Measurements from ENCODE around the gene KCNQ1. TPM values are rescaled to one million over a fixed set of nuclear protein-coding genes. Genes with fewer than 3 reads are reported as not detected.

The KCNQ1 gene
- total and polyA plus RNA-seq, 9 of the 15 experiments (the other 6 are each of a cell fraction or from before 2014, with no cell fraction given): 0.44 TPM; not detected in 8

DNA sequence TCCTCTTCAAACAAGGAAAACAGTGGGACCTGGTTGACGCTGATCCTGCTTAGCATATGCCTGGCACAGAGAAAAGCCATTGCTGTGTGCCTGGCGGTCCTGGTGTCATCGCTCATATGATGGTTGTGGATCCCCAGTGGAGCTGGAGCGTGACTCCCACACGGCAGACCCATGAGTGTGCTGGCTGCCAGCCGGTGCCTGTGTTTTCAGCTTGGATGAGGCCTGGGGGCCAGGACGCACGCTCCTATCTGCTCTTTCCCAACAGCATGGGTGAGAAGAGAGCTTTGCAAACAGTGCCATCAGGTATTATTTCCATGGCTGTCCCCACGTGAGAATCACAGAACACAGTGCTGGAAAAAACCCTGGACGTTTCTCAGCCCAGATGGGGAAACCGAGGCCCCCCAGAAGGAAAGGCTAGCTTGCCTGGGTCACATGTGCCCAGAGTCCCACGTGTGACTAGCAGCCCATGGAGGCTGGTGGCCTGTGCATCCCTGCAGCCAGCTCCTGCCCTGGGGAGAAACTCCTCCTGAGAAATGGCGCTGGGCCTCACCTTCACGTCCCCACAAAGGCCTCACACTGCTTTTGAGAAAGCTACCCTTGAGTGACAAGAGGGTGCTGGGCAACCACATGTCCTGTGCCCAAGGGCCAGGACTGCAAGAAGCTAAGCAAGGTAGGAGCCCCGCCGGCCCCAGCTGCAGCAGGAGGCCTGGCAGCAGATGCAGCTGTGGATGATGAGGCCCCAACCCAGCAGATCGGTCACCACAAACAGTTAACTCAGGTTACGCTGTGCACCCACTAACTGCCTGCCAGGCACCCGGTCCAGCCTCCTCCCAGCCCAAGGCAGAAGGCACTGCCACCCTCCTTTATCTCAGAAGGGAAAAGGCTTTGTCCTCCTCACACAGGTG is 436.5 kb downstream of the KCNQ1 start:
- no peak overlapping the region for H3K27ac ChIP-seq (ENCODE audit: extremely low read depth, low read depth, low read length)
- no TSS peak for BruUV-seq (replicated peaks)
- WGBS (ENCODE audit: insufficient coverage, low coverage, missing lambda C conversion rate): 41% methylated on average over 19 of the region's 19 CpGs
- peaks cover 8 to 47% of the 10 kb centered on the region in 2 experiments; a peak in 4 of 5 replicates for H3K4me1 ChIP-seq (replicated peaks in 1 of 2; ENCODE audit: control insufficient read depth in 2 of 2, insufficient read depth in 2 of 2, low read length in 2 of 2)
- no peaks in the 10 kb centered on the region for H4K20me1 ChIP-seq (replicated peaks; ENCODE audit: control insufficient read depth, insufficient read depth, low read length)
- H3K4me2 ChIP-seq (ENCODE audit: insufficient read depth, low read length): no peak overlapping the region
- DNase-seq (ENCODE audit: extremely low read depth in 1 of 4, low spot score in 3 of 4) (no peak), ATAC-seq (no peak), FAIRE-seq (no peak)
- intact Hi-C loops (cut with micrococcal nuclease) (loop anchor here (10.0 kb wide), 1 partner anchor 317 kb away; no protein-coding TSS in a partner anchor), in situ Hi-C loops (cut with MboI) (no loop called here)
- H3K9me1 ChIP-seq (ENCODE audit: control insufficient read depth, insufficient read depth, low read length): no peaks in the 10 kb centered on the region
- peaks cover 6% of the 10 kb centered on the region for H3K9me3 ChIP-seq (replicated peaks; ENCODE audit: control insufficient read depth, insufficient read depth, low read depth, low read length)
- H3K36me3 ChIP-seq (ENCODE audit: control insufficient read depth, insufficient read depth, low read length): no peaks in the 10 kb centered on the region
- no peak overlapping the region for H2AFZ ChIP-seq (ENCODE audit: low read depth, low read length)
- H3K9ac ChIP-seq (ENCODE audit: insufficient read depth in 1 of 2, low read depth in 2 of 2, low read length in 2 of 2): no peak overlapping the region; a peak in 1 of 4 replicates
- H3K4me3 ChIP-seq: no peak overlapping the region
- no peaks in the 10 kb centered on the region for H3K79me2 ChIP-seq (ENCODE audit: control insufficient read depth, insufficient read depth, low read length)
- CTCF ChIA-PET (ENCODE audit: low intra/inter-chr PET ratio): interaction anchor here (0.7 kb wide), 1 partner anchor 98 kb away, joined by 3 read pairs; no protein-coding TSS in a partner anchor
- 0 out of 5 replicates have a peak, but pooled peaks cover 0 to 12% of the 10 kb centered on the region in 2 experiments for H3K27me3 ChIP-seq (ENCODE audit: control insufficient read depth in 2 of 2, insufficient read depth in 2 of 2, low read length in 2 of 2)
- POLR2A ChIA-PET: interaction anchor here (0.6 to 1.1 kb wide), 3 partner anchors 13 to 182 kb away, joined by 3 to 5 read pairs (median 4); partner anchors contain the start of gene KCNQ1OT1
- no peak for TF ChIP-seq TAF15 (IDR thresholded peaks at IDR 0.05; ENCODE audit: low read depth, low read length)
- no peak for TF ChIP-seq ZSCAN29 (IDR thresholded peaks at IDR 0.05)
- TF ChIP-seq SNRNP70 (optimal IDR thresholded peaks at IDR 0.05; ENCODE audit: low read depth, low read length): no peak
- no peak for TF ChIP-seq ZSCAN32 (CRISPR knock-in tag; IDR thresholded peaks at IDR 0.05)
- no peak for TF ChIP-seq MGA (IDR thresholded peaks at IDR 0.05)
- no peak for TF ChIP-seq MYNN (IDR thresholded peaks at IDR 0.05)
- no peak for TF ChIP-seq MYNN (CRISPR knock-in tag; IDR thresholded peaks at IDR 0.05)
- no peak for TF ChIP-seq ZFP1 (CRISPR knock-in tag; IDR thresholded peaks at IDR 0.05)
- no peak for TF ChIP-seq RBFOX2 (IDR thresholded peaks at IDR 0.05; ENCODE audit: low read depth, low read length)
- TF ChIP-seq HOXB6 (CRISPR knock-in tag; IDR thresholded peaks at IDR 0.05; ENCODE audit: borderline replicate concordance): no peak
- no peak for TF ChIP-seq ZNF431 (CRISPR knock-in tag; IDR thresholded peaks at IDR 0.05)
